Measurements from ENCODE around the gene PPP1R14B. TPM values are rescaled to one million over a fixed set of nuclear protein-coding genes. Genes with fewer than 3 reads are reported as not detected.
"Not testable (repeated sequence)": the region's sequence is repeated elsewhere in the genome, so short reads cannot be mapped to it uniquely, and the experiment has no call there.

Gene PPP1R14B
- total and polyA plus RNA-seq, 2 donors, result 31.6 to 62.8 TPM

GRCh38 chr11:64249563-64250414 is 3.0 kb upstream of the PPP1R14B start:
- Histone ChIP-seq H3K36me3 (ENCODE audit: insufficient read depth) (no peaks in the 10 kb centered on the region), H3K4me3 (ENCODE audit: low read depth, low read length) (no peak overlapping the region), H3K27ac (ENCODE audit: low read depth) (no peak overlapping the region), H3K4me1 (ENCODE audit: insufficient read depth) (no peaks in the 10 kb centered on the region)
- WGBS, result 89% methylated on average over 8 of the region's 8 CpGs
- DNase-seq (ENCODE audit: extremely low spot score), result no peak

- Histone ChIP-seq H3K27ac (ENCODE audit: low read depth) (no peak overlapping the region), H3K4me1 (ENCODE audit: insufficient read depth) (no peaks in the 10 kb centered on the region), H3K4me3 (ENCODE audit: low read depth, low read length) (no peak overlapping the region), H3K36me3 (ENCODE audit: insufficient read depth) (no peaks in the 10 kb centered on the region)
- WGBS, result 94% methylated on average over 4 of the region's 4 CpGs
- no peak for DNase-seq (ENCODE audit: extremely low spot score)
Measured at GRCh38 chr11:64249038-64249437, 2.3 kb upstream of the PPP1R14B start.

DNA sequence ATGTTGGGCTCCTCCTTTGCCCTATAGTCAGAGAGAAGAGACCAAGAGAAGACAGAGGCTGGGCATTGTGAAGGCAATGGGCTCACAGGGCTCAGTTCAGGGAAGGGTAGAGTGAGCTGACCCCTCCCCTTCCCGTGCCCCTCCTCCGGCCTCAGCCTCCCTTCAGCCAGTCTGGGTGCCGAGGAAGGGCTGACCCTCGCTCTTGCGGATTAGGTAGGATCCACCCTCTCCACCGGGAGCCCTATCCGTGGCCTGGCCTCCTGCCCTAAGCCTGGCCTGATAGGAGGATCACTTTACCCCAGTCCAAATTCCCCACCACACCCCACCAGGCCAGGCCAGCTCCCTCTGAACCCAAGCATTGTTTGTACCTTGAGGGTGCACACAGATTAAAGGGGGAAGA is 1.8 kb upstream of the PPP1R14B start:
- no peaks in the 10 kb centered on the region for H3K36me3 ChIP-seq (ENCODE audit: insufficient read depth)
- no peaks in the 10 kb centered on the region for H3K4me1 ChIP-seq (ENCODE audit: insufficient read depth)
- H3K27ac ChIP-seq (ENCODE audit: low read depth), result no peak overlapping the region
- H3K4me3 ChIP-seq (ENCODE audit: low read depth, low read length), result no peak overlapping the region
- no peak for DNase-seq (ENCODE audit: extremely low spot score)
- WGBS, result 79% methylated on average over 7 of the region's 7 CpGs

GRCh38 chr11:64247729-64248531 is 1.2 kb upstream of the PPP1R14B start:
- Histone ChIP-seq H3K4me3 (ENCODE audit: low read depth, low read length) (peak overlapping the region; percentile 56), H3K4me1 (ENCODE audit: insufficient read depth) (no peaks in the 10 kb centered on the region), H3K36me3 (ENCODE audit: insufficient read depth) (no peaks in the 10 kb centered on the region), H3K27ac (ENCODE audit: low read depth) (no peak overlapping the region)
- DNase-seq (ENCODE audit: extremely low spot score), result no peak
- 41% methylated on average over 31 of the region's 31 CpGs for WGBS

- H3K4me1 ChIP-seq (ENCODE audit: insufficient read depth); H3K27ac ChIP-seq (ENCODE audit: low read depth); DNase-seq (ENCODE audit: extremely low spot score); H3K36me3 ChIP-seq (ENCODE audit: insufficient read depth): not testable (repeated sequence)
- under 1% methylated on average over 43 of the region's 43 CpGs for WGBS
- H3K4me3 ChIP-seq (ENCODE audit: low read depth, low read length), result peak overlapping the region; percentile 56
Measured at GRCh38 chr11:64246621-64246870, 197 bp downstream of the PPP1R14B start.

DNA sequence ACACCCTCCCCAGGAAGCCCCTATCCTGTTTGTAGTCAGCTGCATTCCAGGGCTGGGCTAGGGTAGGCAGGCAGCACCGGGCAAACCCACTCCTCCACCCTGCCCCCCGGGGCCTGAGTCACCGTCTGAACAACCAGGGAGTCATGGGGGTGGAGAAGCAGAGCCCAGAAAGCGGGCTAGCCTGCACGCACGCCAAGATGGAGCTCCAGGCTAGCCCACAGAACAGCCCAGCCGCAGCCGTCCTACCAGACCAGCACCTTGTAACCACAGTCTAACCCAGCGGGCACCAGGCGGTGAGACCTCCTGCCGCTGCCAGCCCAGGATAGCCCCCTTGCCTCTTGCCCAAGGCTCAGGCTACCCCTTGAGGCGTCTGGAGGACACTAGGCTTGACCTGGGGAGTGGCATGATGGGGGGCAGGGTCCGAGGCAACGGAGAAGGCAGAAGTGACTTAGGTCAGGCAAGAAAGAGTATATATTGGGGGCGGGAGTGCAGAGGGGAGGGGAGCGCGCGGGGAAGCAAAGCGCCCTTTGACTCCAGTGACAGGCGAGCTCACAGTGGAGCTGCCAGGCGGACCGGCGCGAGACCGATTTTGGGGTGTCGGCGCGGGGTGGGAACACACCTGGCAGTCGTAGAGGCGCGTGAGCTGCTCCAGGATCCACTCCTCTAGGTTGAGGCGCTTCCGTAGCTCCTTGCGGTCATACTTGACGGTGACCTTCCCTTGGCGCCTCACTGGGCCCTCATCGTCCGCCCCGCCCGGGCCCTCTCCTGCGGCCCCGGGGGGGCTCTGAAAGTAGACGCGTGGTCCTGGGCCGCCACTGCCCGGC is 734 bp downstream of the PPP1R14B start:
- Histone ChIP-seq H3K36me3 (ENCODE audit: insufficient read depth) (no peaks in the 10 kb centered on the region), H3K4me1 (ENCODE audit: insufficient read depth) (no peaks in the 10 kb centered on the region), H3K27ac (ENCODE audit: low read depth) (peak overlapping the region; percentile 62), H3K4me3 (ENCODE audit: low read depth, low read length) (peak overlapping the region; percentile 56)
- DNase-seq (ENCODE audit: extremely low spot score), result no peak
- under 1% methylated on average over 46 of the region's 46 CpGs for WGBS

DNA sequence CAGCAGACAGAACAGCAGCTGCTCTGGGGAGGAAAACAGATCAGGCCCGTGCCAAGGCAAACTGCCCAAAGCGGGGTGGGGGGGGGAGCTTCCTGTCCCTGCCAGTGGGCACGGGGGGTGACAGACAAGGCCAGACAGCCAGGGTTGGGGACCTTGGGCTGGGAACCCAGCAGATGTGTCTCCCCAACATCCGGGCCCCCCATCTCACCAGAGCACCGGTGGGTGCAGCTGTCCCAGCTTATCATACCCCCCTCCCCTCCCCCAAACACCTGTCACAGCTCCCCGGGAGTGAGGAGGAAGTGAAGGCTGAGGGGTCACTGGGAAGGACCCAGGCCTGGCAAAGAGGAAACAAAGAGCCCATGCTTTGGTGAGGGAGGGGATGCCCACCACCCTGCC is 1.3 kb downstream of the PPP1R14B start:
- 11% methylated on average over 6 of the region's 6 CpGs for whole genome bisulfite sequencing
- Histone ChIP-seq H3K4me3 (ENCODE audit: low read depth, low read length) (peak overlapping the region; percentile 56), H3K27ac (ENCODE audit: low read depth) (peak overlapping the region; percentile 62), H3K4me1 (ENCODE audit: insufficient read depth) (no peaks in the 10 kb centered on the region), H3K36me3 (ENCODE audit: insufficient read depth) (no peaks in the 10 kb centered on the region)
- no peak for DNase-seq (ENCODE audit: extremely low spot score)

DNA sequence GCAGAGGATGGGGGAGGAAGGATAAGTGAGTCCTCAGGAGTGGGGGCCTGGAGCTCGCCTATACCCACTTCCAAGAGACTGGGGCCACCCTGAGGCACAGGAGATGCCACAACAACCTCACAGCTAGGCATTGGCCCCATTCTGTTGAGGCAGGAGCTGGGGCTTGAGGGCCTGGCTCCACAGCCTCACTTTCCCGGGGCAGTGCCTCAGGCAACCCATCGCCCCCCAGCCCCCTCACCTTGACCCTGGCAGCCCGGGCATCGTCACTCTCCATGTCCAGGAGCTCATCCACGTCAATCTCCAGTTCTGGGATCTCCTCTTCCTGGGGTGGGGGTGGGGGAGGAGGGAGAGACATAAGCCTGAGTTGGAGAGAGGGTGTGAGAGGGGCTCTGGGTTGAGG is 1.8 kb downstream of the PPP1R14B start:
- no peak for DNase-seq (ENCODE audit: extremely low spot score)
- no peak overlapping the region for H3K4me3 ChIP-seq (ENCODE audit: low read depth, low read length)
- H3K27ac ChIP-seq (ENCODE audit: low read depth), result peak overlapping the region; percentile 62
- no peaks in the 10 kb centered on the region for H3K4me1 ChIP-seq (ENCODE audit: insufficient read depth)
- no peaks in the 10 kb centered on the region for H3K36me3 ChIP-seq (ENCODE audit: insufficient read depth)
- 42% methylated on average over 6 of the region's 6 CpGs for WGBS

DNA sequence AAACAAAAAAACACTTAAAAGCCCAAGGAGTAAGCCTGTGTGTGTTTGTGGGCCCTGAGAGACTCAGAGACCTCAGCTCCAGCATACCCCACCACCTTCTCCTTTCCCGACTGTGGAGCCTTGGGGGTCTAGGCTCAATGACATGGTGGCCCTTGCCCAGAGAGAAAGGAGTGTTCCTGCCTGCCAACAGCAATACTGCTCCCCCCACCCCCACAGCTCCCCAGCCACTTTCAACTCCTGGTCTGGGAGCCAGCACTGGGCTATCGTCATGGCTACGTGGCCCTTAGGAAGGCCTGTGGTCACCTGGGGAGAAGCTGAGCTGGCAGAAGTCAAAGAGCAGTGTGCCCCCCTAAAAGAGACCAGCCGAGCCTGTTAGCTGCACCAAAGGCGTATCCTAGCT is 2.6 kb downstream of the PPP1R14B start:
- H3K4me1 ChIP-seq (ENCODE audit: insufficient read depth), result no peaks in the 10 kb centered on the region

GRCh38 chr11:64243236-64243854 is 3.4 kb downstream of the PPP1R14B start:
- no peaks in the 10 kb centered on the region for H3K36me3 ChIP-seq (ENCODE audit: insufficient read depth)
- no peak overlapping the region for H3K4me3 ChIP-seq (ENCODE audit: low read depth, low read length)
- no peaks in the 10 kb centered on the region for H3K4me1 ChIP-seq (ENCODE audit: insufficient read depth)
- WGBS, result 82% methylated on average over 8 of the region's 8 CpGs
- no peak overlapping the region for H3K27ac ChIP-seq (ENCODE audit: low read depth)
- no peak for DNase-seq (ENCODE audit: extremely low spot score)

More for the DNA sequence above, 2.6 kb downstream of the PPP1R14B start:
- no peak for DNase-seq (ENCODE audit: extremely low spot score)
- WGBS, result 65% methylated on average over 5 of the region's 5 CpGs
- Histone ChIP-seq H3K36me3 (ENCODE audit: insufficient read depth) (no peaks in the 10 kb centered on the region), H3K4me3 (ENCODE audit: low read depth, low read length) (no peak overlapping the region), H3K27ac (ENCODE audit: low read depth) (no peak overlapping the region)

GRCh38 chr11:64241491-64242374 is 5.0 kb downstream of the PPP1R14B start:
- H3K4me1 ChIP-seq (ENCODE audit: insufficient read depth), result no peaks in the 10 kb centered on the region
- peak overlapping the region; percentile 81 for H3K4me3 ChIP-seq (ENCODE audit: low read depth, low read length)
- DNase-seq (ENCODE audit: extremely low spot score), result no peak
- H3K36me3 ChIP-seq (ENCODE audit: insufficient read depth), result no peaks in the 10 kb centered on the region
- under 1% methylated on average over 63 of the region's 63 CpGs for WGBS
- H3K27ac ChIP-seq (ENCODE audit: low read depth), result peak overlapping the region; percentile 95

GRCh38 chr11:64241241-64241490 is 5.6 kb downstream of the PPP1R14B start:
- DNase-seq (ENCODE audit: extremely low spot score), result peak; percentile 97
- H3K4me1 ChIP-seq (ENCODE audit: insufficient read depth), result no peaks in the 10 kb centered on the region

More at GRCh38 chr11:64241241-64241490, 5.6 kb downstream of the PPP1R14B start:
- 2% methylated on average over 24 of the region's 24 CpGs for WGBS
- Histone ChIP-seq H3K4me3 (ENCODE audit: low read depth, low read length) (peak overlapping the region; percentile 34), H3K27ac (ENCODE audit: low read depth) (peak overlapping the region; percentile 99), H3K36me3 (ENCODE audit: insufficient read depth) (no peaks in the 10 kb centered on the region)

All from urinary bladder (tissue), 4 donors.